GM21723 (cell line): ENCODE results near the gene MYO1E.
"Not testable (repeated sequence)": the region's sequence is repeated elsewhere in the genome, so short reads cannot be mapped to it uniquely, and the experiment has no call there.

Experiments
- ATAC-seq: cut with Tn5 transposase; IDR thresholded peaks from one replicate; pipeline ENCODE4 v1.9.1; 2021; ENCODE audit warnings: mild to moderate bottlenecking, moderate library complexity; ENCODE audit not compliant: unreplicated experiment

Gene MYO1E

DNA sequence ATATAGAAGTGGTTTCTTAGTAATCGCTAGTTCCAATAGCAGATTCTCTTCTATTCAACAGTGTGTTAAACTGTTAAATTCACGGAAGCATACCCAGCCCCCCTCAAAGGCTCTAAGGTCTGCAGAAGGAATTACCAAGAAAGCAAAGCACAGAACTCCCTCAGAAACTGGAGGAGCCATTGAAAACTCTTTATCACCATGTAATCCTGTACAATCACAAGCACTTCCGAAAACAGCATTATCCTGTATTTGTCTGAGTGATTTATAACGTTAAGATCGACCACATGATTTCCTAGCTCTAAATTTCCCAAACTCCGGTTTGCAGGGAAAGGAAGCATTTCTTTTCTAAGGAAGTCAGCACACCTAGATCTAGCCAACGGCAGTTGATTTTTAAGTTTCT lies 20.0 kb downstream of the MYO1E start:
- ATAC-seq = no peak

DNA sequence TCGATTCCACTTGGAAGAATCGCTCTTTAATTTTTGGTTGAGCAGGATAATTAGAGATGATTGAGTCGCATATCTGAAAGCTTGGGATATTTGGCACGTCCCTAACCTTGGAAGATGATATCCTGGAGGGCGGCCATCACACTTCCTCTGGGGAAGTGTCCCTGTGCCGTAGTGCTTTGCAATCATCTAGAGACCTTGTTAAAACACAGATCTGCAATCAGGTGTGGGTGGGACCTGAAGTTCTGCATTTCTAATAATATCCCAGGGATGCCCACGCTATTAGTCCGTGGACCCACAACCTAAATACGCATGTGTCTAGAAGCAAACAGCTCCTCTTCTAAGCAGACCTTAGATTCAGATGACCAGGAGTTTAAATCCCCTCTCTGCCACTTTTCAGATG lies 20.5 kb downstream of the MYO1E start:
- no peak for ATAC-seq

DNA sequence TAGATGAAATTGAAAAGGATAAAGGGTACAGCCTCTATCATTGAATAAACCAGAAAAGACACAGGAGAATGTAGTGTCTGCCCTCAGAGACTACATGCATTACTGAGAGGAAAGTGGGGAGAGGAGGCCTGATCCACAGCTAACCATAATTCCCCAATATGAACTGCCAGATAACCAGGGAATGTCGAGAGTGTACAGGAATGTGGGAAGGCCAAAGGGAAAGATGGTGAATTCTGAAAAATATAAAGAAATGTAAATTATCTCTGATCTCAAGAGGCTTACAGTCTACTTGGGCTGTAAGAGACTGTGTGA lies 22.3 kb downstream of the MYO1E start:
- no peak for ATAC-seq

DNA sequence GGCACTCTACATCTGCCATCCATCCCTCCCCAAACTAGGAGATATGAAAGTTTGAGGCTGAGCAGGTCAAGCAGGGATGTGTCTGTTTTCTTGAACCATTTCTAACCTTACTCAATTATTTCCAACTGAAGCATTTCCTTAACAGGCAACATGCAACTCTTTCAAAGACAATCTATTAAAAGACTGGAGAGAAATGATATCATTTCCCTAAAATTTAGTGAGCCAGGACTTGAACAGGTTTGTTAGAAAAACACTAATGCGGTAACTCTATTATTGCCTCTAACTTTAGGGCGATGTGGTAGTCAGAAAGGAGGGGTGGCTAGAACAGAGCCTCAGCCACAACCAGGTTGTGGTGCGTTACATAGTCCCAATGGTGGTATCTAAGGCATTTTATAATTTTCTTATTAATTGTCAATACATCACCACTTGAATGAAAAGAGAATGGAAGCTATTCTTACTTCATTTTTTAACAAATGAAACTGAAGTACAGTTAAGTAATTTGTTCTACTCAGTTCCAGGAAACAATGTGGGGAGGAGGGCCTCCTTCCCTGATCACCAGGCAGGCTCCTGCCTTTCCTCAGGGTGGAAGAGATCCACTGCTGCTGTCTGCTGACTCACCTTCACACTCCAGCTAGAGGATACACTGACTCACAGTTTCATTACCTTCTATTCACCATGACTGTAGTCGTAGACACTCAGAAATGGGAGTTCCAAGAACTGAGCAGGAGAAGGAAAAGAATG lies 22.8 kb downstream of the MYO1E start:
- ATAC-seq = no peak

DNA sequence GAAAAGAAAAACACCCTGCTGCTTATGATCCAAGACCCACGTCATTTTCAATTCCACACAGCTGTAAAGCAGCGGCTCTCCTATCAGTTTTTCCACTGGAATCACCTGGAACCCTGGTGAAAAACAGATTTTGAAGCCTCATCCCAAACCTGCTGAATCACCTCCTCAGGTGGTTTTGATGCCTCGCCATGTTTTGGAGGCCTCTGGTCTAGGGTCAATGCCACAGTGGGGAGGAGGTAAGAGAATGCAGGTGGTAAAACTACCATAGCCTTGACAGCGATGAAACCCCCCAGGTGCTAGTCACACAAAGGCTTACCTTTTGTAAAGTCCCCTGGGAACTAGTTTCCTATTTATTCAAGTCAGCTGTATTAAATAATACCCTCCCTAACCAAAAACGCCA lies 24.8 kb downstream of the MYO1E start:
- ATAC-seq = no peak

DNA sequence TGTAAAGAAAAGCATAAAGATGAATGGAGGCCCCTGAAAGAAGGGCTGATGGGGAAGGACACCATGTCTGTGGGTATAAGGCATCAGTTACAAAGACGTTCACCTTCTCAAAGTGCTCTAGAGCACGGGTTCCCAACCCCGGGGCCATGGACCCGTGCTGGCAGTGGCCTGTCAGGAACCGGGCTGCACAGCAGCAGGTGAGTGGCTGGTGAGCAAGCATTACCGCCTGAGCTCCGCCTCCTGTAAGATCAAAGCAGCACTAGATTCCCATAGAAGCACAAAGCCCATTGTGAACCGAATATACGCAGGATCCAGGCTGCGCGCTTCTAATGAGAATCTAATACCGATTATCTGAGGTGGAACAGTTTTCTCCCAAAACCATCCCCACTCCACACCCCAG lies 25.7 kb downstream of the MYO1E start:
- no peak for ATAC-seq

DNA sequence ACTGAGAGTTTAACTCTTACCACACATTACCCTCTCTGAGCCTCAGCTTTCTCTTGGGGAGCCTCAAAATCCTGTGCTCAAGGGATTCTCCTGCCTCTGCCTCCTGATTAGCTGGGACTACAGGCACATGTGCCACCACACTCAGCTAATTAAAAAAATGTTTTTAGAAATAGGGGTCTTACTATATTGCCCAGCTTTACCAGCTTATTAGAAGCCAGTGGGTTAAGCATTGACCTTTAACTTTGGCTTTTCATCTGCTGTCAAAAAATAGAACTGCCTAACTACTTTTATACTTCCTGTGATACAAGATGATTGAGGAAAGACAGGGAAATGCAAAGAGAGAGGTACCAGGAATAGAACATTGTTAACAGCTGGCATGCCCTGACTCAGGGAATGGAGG lies 27.3 kb downstream of the MYO1E start:
- no peak for ATAC-seq

DNA sequence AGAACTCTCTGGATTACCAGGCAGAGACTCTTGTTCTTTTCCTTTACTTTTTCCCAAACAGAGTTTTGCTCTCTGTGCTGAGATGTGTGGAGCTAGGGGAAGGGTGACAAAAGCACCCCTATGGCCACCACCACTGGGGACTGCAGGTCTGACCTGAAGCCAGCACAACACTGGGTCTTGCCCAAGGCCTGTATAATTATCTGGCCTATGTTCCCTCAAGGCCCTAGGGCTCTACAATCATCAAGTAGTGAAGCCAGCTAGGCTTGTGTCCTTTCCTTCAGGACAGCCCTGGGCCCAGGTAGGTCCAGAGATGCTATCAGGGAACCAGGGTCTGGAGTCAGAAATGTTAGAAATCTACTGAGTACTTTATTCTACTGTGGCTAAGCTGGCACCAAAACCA lies 28.4 kb downstream of the MYO1E start:
- ATAC-seq = no peak

DNA sequence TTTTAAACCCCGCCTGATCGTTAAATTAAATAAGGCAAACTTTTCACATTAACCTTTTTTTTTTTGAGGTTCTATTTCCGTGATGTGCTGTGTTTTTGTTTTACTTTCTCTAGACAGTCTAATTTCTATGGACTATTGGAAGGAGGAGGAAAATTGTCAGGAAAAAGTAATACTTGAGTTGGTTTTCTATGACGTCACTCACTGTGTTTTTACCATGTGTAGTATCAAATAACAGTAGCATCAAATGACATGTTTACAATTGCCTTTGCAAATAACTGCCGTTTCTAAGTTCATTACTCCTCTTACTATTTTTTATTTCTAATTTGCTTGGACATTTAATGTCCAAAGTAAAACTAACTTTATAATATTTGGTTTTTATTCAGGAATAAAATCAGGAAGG lies 32.3 kb downstream of the MYO1E start:
- no peak for ATAC-seq

DNA sequence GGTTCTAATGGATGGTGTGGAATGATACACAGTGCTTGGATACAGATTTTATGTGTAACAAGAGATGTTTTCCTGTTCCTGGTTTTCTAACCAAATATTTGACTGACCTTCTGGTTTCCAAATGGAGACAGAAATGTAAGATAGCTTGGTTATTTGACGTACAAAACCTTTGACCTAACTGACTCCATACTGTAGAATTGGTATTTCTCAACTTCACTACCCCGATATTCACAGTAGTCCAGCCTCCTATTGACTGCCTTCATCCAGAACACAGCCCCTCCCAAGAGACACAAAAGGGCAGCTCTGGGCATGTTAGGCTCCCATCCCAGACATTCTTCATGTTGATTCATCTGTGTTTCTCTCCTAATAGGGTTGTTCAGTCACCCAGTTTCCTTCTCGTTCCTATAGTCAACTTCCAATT lies 33.4 kb downstream of the MYO1E start:
- no peak for ATAC-seq

DNA sequence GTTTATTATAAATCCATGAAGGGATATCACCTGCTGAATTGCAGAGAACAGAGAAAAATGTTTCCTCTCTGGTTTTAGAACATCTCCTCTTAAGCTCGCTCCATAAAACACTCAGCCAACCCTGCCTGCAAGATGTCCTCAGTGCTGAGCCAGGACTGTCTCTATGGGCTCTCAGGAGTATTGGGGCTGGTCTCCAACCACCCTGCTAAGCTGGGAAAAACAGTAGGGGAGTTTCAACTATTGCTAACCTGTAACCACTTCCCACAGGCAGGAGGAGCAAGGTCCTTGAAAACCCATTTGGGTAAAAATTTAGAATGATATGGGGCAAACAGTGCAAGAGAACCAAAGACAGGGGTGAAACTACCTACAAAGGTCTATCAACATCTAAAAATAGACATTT lies 34.3 kb downstream of the MYO1E start:
- no peak for ATAC-seq

DNA sequence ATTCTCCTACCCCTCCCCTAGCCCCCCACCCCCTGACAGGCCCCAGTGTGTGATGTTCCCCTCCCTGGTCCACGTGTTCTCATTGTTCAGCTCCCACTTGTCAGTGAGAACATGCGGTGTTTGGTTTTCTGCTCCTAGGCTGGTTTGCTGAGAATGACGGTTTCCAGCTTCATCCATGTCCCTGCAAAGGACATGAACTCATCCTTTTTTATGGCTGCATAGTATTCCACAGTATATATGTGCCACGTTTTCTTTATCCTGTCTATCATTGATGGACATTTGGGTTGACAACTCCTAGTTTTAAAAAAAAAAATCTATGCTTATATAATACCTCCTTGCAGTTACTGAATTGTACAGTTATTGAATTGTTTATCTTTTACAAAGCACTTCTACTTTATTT lies 35.9 kb downstream of the MYO1E start:
- not testable (repeated sequence) for ATAC-seq

DNA sequence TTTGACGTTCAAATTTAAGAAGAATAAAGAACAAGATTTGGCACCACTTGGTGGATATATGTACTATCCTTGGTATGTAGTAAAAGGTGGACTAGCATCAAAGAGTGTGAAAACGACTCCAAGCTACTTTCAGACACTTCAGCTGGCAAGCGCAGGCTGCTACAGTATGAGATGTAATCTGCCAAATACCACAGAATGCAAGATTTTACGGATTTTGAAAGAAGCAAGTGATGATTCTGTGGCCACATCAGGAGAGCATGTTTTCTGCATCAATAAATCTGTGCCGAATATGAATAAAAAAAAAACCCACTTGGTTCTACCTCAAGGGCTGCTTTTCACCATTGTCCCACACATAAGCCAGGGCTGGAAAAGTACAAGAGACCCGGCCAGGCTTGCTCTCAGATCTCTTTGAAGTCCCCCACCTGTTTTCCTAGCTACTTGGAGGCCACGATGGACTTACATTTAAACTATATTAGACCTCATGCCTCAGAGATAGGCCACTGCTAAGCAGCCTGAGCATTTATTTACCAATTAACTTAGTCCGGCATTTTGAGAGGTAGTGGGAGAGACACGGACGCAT lies 37.4 kb downstream of the MYO1E start:
- no peak for ATAC-seq

DNA sequence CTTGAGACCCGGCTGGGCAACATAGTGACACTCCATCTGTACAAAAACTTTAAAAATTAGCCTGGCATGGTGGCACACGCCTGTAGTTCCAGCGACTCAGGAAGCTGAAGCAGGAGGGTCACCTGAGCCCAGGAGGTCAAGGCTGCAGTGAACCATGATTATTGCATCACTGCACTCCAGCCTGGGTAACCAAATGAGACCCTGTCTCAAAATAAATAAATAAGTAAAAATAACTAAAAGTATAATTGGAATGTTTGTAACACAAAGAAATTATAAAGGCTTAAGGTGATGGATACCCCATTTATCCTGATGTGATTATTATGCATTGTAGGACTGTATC lies 38.6 kb downstream of the MYO1E start:
- ATAC-seq = no peak

DNA sequence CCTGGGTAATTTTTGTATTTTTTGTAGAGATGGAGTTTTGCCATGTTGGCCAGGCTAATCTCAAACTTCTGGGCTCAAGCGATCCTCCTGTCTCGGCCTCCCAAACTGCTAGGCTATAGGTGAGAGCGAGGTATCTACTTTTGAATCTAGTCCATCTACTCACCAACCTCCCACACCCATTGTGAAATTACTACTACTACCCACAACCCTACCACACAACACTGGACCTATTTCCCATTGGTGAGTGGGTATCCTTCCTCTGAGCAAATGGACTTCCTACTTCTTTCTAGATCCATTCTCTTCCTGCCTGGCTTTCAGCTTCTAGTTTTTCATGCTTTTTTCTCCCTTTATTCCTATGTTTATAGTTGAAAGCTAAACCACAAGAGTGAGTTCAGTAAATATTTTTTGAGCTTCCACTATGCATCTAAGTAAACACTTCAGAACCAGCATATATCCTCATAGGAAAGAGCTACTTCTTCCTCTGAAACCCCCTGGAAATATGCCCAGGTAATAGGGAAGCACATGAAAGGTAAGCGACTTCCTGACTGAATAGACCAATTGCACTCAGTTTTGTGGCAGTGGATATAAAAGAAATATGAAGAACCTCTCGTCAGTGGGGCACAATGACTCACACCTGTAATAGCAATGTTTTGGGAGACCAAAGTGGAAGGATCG lies 39.1 kb downstream of the MYO1E start:
- no peak for ATAC-seq

DNA sequence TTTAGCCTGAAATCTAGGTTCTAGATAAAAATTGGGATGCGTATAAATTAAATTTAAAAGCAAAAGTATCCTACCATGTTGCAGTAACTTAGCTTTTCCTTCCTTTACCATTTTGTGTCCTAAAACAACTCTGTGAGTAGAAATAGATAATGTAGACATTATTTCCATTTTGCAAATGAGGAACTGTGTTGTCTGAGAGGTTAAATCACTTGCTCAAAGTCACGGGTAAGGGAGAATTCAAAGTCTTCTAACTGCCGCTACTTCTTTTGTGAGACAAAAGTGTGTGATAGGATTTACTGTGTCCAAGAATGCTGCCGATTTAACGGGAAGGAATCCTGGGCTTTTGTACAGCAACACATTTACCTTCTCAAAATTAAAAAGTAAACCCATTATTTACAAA lies 40.7 kb downstream of the MYO1E start:
- no peak for ATAC-seq

DNA sequence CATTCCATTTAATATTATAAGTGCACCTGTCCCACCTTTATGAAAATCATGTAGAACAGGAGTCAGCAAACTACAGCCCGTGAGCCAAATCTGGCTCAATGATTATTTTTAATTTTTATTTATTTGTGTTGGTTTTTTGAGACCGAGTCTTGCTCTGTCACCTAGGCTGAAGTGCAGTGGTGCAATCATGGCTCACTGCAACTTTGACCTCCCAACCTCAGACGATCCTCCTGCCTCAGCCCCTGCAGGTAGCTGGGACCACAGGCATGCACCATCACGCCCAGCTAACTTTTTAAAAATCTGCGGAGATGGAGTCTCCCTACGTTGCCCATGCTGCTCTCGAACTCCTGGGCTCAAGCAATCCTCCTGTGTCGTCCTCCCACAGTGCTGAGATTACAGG lies 42.0 kb downstream of the MYO1E start:
- no peak for ATAC-seq

DNA sequence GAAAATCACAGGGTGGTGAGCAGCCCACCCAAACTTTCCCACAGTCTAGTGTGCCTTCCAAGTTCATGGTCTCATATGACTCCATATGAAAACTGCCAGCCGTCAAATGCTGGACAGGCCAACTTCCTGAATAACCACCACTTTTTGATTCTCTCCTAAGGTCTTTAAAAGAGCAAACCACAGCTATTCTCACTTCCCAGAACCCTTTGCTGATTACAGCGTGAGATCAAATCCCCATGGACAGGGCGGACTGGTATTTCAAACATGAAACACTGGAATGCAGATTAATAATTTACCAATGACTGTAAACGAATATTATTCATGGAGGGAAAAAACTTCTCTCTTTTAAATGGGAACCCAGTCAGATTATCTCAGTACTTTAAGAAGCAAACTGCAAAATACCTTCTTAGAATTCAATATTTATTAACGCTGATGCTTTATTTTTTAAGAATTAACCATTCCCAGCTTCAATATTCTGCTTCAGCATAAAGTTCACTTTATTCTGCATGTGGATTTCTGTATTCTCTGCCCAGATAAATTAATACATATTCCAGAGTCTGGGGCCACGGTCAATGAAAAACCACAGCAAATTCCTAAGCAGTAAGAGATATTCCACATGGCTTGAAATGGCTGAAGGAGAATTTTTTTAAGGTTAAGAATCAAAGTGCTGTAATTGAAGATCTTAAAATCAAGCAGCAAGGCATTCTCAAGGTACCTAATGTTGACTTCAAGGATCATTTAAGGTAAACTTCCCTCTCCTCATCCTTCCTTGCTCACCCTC lies 42.9 kb downstream of the MYO1E start:
- ATAC-seq = no peak

DNA sequence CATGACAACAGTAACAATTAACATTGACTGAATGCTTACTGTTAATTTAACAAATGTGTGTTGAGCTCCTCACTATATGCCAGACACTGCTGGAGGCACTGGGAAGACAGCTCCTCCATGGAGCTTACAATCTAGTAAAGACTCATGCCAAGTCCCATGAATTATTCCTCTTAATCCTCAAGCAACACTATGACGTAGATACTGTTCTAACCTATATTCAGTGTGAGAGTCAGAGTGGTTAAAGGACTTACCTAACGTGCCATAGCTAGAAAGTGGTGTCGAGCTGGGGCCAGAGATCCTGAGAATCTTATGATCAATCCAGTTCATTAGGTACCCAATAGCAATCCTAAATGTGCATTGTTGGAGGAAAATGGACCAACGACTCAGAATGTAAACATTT lies 43.6 kb downstream of the MYO1E start:
- no peak for ATAC-seq

DNA sequence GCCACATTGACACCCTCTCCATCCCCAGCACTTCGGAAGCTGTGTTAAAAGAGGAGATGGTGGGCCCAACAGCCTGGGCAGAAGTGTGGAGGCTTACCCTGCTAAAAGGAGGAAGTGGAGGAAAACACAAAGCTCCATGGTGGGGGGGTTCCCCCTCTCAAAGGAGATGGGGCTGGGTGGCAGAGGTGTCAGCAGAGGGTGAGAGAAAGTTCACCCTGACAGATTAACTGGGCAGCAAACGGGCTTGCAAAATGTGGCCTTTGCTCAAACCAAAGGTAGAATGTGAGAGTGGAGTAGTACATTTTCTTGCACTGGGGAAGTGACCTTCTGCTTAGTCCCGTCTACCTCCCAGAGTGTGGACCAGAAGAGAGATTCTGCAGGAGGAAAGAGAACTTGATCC lies 44.7 kb downstream of the MYO1E start:
- ATAC-seq = no peak

DNA sequence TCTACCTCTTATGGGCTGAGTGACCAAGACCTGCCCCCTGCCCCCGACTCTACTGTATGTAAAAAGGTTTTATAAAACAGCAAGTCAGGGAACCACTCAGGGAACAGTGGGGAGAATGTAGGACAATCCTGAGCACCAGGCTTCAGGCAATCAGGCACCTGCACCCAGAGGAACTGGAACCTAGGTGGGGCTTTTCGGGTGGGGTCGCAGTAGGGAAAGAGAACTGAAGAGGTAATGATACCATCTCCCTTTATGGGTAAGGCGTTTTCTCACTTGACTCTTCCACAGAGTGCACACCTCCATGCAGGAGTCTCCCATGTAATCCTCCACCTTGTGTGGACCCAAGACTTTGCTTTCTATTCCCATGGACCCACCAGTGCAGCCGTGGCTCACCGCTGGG lies 45.8 kb downstream of the MYO1E start:
- no peak for ATAC-seq
